Ovary (tissue), 3 donors: ENCODE results near the gene ERV3-1.
"Not testable (repeated sequence)": the region's sequence is repeated elsewhere in the genome, so short reads cannot be mapped to it uniquely, and the experiment has no call there.

ENCODE experiments used
- CTCF ChIP-seq, 3 donors: fragments of 450-650 bp in 2 of 3; fragments of 200-600 bp in 1 of 3; IDR thresholded peaks; one replicate each; pipeline versions ENCODE4 v1.5.1 to v1.8.0; 2016 to 2022; ENCODE audit warnings: antibody characterized with exemption in 3 of 3, mild to moderate bottlenecking in 1 of 3
- POLR2A ChIP-seq: fragments of 450-650 bp; IDR thresholded peaks from one replicate; pipeline ENCODE4 v1.6.1; 2017; ENCODE audit warnings: antibody characterized with exemption, mild to moderate bottlenecking, moderate library complexity
- donor health status: DM: no; HTN: no; CAD: no.

- TF ChIP-seq CTCF (IDR thresholded peaks at IDR 0.05); POLR2A: not testable (repeated sequence)
Observed at GRCh38 chr7:65020978-65021377, 14.5 kb upstream of the ERV3-1 start.
